MM.1S (cell line): Measurements from ENCODE around the gene PLEKHM3.

ENCODE experiments used
- DNase-seq: peaks from one replicate; pipeline ENCODE4 v3.0.0-alpha.2; 2015
- H2AFZ ChIP-seq: fragments of 300-600 bp; sonication (generic); 2 replicates; pipeline ENCODE4 v1.6.0; 2016; ENCODE audit warnings: antibody characterized with exemption, low read length
- H3F3A ChIP-seq: fragments of 300-600 bp; sonication (generic); 2 replicates; pipeline ENCODE4 v1.6.1; 2016; ENCODE audit warnings: mild to moderate bottlenecking, antibody characterized with exemption, low read length, moderate library complexity, mixed read lengths; ENCODE audit not compliant: insufficient read depth
- H3K27ac ChIP-seq: fragments of 300-600 bp; sonication (generic); 2 replicates; pipeline ENCODE4 v1.5.1; 2016; ENCODE audit warnings: mild to moderate bottlenecking, low read length
- H3K27me3 ChIP-seq: fragments of 300-600 bp; sonication (generic); replicated peaks from 2 replicates; pipeline ENCODE4 v1.6.0; 2016; ENCODE audit warnings: low read length; ENCODE audit not compliant: insufficient read depth
- H3K36me3 ChIP-seq: fragments of 300-600 bp; sonication (generic); replicated peaks from 2 replicates; pipeline ENCODE4 v1.6.1; 2016; ENCODE audit warnings: mild to moderate bottlenecking, low read length, mixed read lengths; ENCODE audit not compliant: insufficient read depth
- H3K4me1 ChIP-seq: fragments of 300-600 bp; sonication (generic); 2 replicates; pipeline ENCODE4 v1.6.1; 2016; ENCODE audit warnings: low read length, mixed read lengths
- H3K4me2 ChIP-seq: fragments of 300-600 bp; sonication (generic); 2 replicates; pipeline ENCODE4 v1.6.0; 2016; ENCODE audit warnings: low read depth, low read length
- H3K4me3 ChIP-seq: fragments of 300-600 bp; sonication (generic); 2 replicates; pipeline ENCODE4 v1.5.1; 2016; ENCODE audit warnings: low read length, mixed read lengths
- H3K79me2 ChIP-seq: fragments of 300-600 bp; sonication (generic); 2 replicates; pipeline ENCODE4 v1.6.1; 2016; ENCODE audit warnings: mixed run types, low read length, mixed read lengths
- H3K9ac ChIP-seq: fragments of 300-600 bp; sonication (generic); 2 replicates; pipeline ENCODE4 v1.6.1; 2016; ENCODE audit warnings: low read length, mixed read lengths
- H3K9me2 ChIP-seq: fragments of 300-600 bp; sonication (generic); replicated peaks from 2 replicates; pipeline ENCODE4 v1.6.1; 2016; ENCODE audit warnings: mild to moderate bottlenecking, low read length, mixed read lengths; ENCODE audit not compliant: insufficient read depth
- H3K9me3 ChIP-seq: fragments of 300-600 bp; sonication (generic); replicated peaks from 2 replicates; pipeline ENCODE4 v1.6.1; 2016; ENCODE audit warnings: mild to moderate bottlenecking, low read length, mixed read lengths; ENCODE audit not compliant: insufficient read depth
- H4K20me1 ChIP-seq: fragments of 300-600 bp; sonication (generic); 2 replicates; pipeline ENCODE4 v1.6.1; 2016; ENCODE audit warnings: mild to moderate bottlenecking, low read length, moderate library complexity, mixed read lengths; ENCODE audit not compliant: insufficient read depth
- EZH2 ChIP-seq: fragments of 300-600 bp; sonication (generic); optimal IDR thresholded peaks from 2 replicates; pipeline ENCODE3; 2017; ENCODE audit warnings: low read depth, mild to moderate bottlenecking, antibody characterized with exemption, low read length, mixed read lengths
- EZH2phosphoT487 ChIP-seq: fragments of 300-600 bp; sonication (generic); IDR thresholded peaks from 2 replicates; pipeline ENCODE4 v1.6.1; 2018; ENCODE audit warnings: antibody characterized with exemption, low read length
- TF ChIP-seq, protein P1 (sequence below): fragments of 300-600 bp; sonication (generic); IDR thresholded peaks from 2 replicates; pipeline ENCODE4 v1.5.1; 2016; ENCODE audit warnings: antibody characterized with exemption, low read length, mixed read lengths

The PLEKHM3 gene

DNA sequence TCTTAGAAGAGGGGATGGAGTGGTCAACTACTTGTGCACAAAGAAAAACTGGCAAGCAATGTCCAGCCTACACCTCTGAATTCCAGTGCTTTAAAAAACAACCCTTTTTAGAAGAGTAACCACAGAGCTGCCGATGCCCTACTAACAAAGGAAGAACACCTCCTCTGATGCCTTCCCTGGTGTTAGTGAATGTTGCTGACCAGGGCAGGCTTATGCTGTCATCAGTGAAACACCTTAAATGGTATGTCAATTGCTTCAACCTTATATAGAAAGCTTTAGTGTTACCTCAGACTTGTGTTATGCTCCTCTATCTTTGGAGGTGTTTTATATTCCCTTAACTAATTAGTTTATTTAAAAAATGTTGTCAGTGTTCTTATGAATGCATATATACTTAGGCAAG is 175.9 kb downstream of the PLEKHM3 start:
- H2AFZ ChIP-seq: no peak overlapping the region
- H3K27ac ChIP-seq: no peak overlapping the region
- no peaks in the 10 kb centered on the region for H3K4me1 ChIP-seq
- H3K9me3 ChIP-seq: no peaks in the 10 kb centered on the region
- no peaks in the 10 kb centered on the region for H3K79me2 ChIP-seq
- DNase-seq: no peak
- H3K4me2 ChIP-seq: no peak overlapping the region
- no peaks in the 10 kb centered on the region for H3F3A ChIP-seq
- TF ChIP-seq EZH2phosphoT487 (no peak), EZH2 (no peak)
- TF ChIP-seq, protein P1, sequence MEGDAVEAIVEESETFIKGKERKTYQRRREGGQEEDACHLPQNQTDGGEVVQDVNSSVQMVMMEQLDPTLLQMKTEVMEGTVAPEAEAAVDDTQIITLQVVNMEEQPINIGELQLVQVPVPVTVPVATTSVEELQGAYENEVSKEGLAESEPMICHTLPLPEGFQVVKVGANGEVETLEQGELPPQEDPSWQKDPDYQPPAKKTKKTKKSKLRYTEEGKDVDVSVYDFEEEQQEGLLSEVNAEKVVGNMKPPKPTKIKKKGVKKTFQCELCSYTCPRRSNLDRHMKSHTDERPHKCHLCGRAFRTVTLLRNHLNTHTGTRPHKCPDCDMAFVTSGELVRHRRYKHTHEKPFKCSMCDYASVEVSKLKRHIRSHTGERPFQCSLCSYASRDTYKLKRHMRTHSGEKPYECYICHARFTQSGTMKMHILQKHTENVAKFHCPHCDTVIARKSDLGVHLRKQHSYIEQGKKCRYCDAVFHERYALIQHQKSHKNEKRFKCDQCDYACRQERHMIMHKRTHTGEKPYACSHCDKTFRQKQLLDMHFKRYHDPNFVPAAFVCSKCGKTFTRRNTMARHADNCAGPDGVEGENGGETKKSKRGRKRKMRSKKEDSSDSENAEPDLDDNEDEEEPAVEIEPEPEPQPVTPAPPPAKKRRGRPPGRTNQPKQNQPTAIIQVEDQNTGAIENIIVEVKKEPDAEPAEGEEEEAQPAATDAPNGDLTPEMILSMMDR: no peak
- no peaks in the 10 kb centered on the region for H4K20me1 ChIP-seq
- no peak overlapping the region for H3K9ac ChIP-seq
- H3K36me3 ChIP-seq: no peaks in the 10 kb centered on the region
- no peak overlapping the region for H3K4me3 ChIP-seq
- no peaks in the 10 kb centered on the region for H3K27me3 ChIP-seq
- no peaks in the 10 kb centered on the region for H3K9me2 ChIP-seq

DNA sequence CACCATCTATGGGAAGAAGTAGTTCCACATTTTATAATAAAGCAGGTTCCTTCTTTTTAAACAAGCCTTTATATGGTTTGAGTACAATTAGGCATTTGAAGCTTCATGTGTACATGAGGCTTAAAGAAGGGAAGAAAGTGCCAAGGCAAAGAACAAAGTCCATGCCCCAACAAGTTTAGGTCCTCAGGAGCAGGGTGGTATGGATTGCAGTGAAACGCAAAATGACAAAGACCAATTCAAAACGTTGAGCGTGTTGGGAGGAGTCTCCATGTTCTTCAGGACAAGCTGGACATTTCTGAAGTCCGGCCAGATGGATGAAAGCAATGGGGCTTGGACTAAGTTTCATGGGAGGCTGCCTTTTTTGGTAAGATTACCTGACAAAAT is 176.8 kb downstream of the PLEKHM3 start:
- H3K27me3 ChIP-seq: no peaks in the 10 kb centered on the region
- H3K79me2 ChIP-seq: no peaks in the 10 kb centered on the region
- H3K36me3 ChIP-seq: no peaks in the 10 kb centered on the region
- no peak overlapping the region for H2AFZ ChIP-seq
- H3K9me3 ChIP-seq: no peaks in the 10 kb centered on the region
- no peaks in the 10 kb centered on the region for H3F3A ChIP-seq
- H3K4me3 ChIP-seq: no peak overlapping the region
- H3K9me2 ChIP-seq: no peaks in the 10 kb centered on the region
- no peak overlapping the region for H3K27ac ChIP-seq
- DNase-seq: no peak
- H3K4me1 ChIP-seq: no peaks in the 10 kb centered on the region
- TF ChIP-seq EZH2phosphoT487: no peak
- TF ChIP-seq EZH2: no peak
- TF ChIP-seq, protein P1: no peak
- H3K4me2 ChIP-seq: no peak overlapping the region
- H3K9ac ChIP-seq: no peak overlapping the region
- no peaks in the 10 kb centered on the region for H4K20me1 ChIP-seq

DNA sequence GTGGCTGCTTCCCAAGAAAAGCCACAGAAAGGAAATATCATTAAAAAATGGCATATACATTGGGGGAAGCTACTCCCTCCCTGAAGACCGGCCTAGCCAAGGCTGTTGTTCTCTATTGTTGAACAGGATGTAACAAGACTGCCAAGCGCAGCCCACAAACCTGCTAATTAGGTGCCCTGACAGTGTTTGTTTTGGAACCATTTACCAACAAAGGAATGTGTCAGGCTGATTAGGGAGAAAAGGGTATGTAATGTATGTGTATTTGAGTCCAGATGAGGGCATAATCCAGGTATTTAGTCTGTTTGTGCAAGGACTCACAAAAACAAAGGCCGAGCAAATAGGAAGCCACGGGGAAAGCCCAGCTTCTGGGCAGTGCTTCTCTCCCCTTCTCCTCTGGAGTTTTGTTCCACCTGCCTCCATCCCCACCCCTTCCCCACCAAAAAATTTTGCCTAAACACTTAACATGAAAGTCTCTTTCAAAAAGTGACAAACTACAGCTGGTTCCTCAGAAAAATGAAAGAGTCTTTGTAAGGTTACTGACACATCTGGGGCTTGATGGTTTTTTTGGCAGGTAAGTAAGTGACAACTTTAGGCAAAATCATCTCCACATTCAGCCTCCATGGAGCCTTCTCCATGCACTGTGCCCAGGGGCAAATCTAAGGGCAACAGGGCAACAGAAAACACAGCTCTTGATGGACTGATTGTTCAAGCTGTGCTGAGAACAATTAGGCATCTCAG is 177.4 kb downstream of the PLEKHM3 start:
- Histone ChIP-seq H3F3A (no peaks in the 10 kb centered on the region), H3K4me1 (no peaks in the 10 kb centered on the region), H3K27me3 (no peaks in the 10 kb centered on the region), H3K9ac (no peak overlapping the region), H3K27ac (no peak overlapping the region), H3K9me3 (no peaks in the 10 kb centered on the region), H3K4me3 (no peak overlapping the region), H3K4me2 (no peak overlapping the region), H3K79me2 (no peaks in the 10 kb centered on the region), H3K9me2 (no peaks in the 10 kb centered on the region), H2AFZ (no peak overlapping the region), H4K20me1 (no peaks in the 10 kb centered on the region), H3K36me3 (no peaks in the 10 kb centered on the region)
- TF ChIP-seq, protein P1: no peak
- TF ChIP-seq EZH2 (no peak), EZH2phosphoT487 (no peak)
- DNase-seq: no peak
